ENCODE data around the gene AGPAT4.
"Not testable (repeated sequence)": the region's sequence is repeated elsewhere in the genome, so short reads cannot be mapped to it uniquely, and the experiment has no call there.

Gene AGPAT4

GRCh38 chr6:161273752-161274487 lies at the start of gene AGPAT4:
Gene AGPAT4 (minus strand): TSS chr6:161274061. CDS start chr6:161232213, 41,848 bp downstream.
- DNase-seq (ENCODE audit: low spot score) = peak; percentile 95

DNA sequence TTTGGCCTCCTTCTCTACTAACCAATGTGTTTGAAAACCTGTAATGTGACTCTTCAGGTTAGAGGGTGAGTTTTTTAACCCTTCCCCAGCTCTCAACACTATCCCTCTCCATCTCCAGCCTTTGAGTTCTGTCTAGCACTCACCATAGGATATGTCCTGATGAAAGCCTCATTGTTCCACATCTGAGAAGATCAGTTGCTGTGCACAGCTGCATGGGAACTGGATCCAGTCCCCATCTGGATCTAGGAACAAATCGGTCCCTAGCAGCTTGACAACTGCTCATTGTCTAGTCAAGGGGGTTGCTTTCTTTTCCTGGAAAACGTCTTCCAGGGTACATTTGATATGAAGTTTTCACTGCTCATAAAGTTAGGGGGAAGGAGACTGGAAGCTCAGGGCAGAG lies 45.4 kb upstream of the AGPAT4 start:
- peak; percentile 5 for DNase-seq (ENCODE audit: low spot score)

DNA sequence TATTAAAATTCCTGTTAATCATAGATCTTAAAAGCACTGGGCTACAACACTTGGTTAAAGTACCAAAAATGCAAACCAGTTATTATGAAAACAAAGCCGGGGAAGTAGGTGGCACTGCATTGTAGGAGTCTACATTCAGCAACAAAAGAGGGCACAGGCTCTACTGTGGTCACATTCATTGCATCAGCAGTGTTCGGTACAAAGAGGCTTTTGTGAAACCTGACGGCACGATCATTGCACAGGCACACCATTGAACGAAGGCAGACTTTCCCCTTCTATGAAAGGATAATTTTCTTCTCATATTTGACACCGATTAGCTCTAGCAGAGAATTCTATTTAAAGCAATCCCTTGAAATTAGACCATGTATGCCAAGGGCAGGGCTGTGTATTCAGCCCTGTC lies 44.6 kb upstream of the AGPAT4 start:
- peak; percentile 81 for DNase-seq (ENCODE audit: low spot score)

DNA sequence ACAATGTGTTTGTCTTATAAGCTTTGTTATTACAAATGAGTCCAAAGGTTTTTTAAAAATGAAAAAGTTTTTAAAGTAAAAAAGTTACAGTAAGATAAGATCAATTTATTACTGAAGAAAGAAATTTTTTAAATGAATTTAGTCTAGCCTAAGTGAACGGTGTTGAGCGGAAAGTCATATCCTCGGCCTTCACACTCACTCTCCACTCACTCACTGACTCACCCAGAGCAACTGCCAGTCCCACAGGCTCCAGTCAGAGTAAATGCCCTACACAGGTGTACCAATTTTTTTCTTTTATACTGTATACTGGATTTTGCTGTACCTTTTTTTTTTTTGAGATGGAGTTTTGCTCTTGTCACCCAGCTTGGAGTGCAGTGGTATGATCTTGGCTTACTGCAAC lies 42.7 kb upstream of the AGPAT4 start:
- DNase-seq (ENCODE audit: low spot score) = no peak

- DNase-seq (ENCODE audit: low spot score) = not testable (repeated sequence)
Observed at GRCh38 chr6:161315246-161315917, 41.5 kb upstream of the AGPAT4 start.

GRCh38 chr6:161314541-161315245 lies 40.8 kb upstream of the AGPAT4 start:
- DNase-seq (ENCODE audit: low spot score) = not testable (repeated sequence)

GRCh38 chr6:161313940-161314509 lies 40.2 kb upstream of the AGPAT4 start:
- DNase-seq (ENCODE audit: low spot score) = no peak

DNA sequence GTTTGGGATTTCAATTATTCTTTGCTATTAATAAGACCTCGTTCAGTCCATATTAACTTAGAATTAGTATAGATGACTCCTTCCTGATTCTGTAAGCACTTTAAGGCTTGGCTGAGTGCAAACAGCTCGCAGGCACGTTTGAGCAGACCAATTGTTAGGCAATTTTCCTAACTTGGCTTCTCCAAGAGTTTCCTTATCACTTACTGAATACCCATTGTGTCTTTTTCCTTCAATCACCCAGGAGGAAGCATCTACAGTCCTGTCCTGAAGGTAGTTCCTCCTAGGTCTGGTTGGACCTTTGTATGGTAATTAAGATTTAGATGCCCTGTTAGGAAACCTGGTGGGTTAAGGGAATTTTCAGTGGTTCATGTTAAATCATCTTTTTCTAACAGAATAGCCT lies 39.6 kb upstream of the AGPAT4 start:
- DNase-seq (ENCODE audit: low spot score) = not testable (repeated sequence)

DNA sequence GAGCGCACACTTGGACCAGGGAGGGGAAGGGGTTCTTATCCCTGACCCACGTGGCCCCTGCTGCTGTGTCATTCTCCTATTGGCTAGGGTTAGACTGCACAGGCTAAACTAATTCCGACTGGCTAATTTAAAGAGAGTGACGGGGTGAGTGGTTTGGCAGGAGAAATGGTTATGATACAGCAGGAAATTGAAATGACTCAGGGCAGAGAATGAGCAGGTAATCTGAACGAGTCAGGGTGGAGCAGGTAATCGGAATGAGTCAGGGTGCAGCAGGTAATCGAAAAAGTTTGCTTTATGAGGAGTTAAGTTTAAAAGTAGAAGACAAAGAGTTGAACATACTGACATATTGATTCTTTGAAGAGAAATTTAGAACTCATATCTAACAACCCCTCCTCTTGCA lies 35.9 kb upstream of the AGPAT4 start:
- DNase-seq (ENCODE audit: low spot score) = not testable (repeated sequence)

DNA sequence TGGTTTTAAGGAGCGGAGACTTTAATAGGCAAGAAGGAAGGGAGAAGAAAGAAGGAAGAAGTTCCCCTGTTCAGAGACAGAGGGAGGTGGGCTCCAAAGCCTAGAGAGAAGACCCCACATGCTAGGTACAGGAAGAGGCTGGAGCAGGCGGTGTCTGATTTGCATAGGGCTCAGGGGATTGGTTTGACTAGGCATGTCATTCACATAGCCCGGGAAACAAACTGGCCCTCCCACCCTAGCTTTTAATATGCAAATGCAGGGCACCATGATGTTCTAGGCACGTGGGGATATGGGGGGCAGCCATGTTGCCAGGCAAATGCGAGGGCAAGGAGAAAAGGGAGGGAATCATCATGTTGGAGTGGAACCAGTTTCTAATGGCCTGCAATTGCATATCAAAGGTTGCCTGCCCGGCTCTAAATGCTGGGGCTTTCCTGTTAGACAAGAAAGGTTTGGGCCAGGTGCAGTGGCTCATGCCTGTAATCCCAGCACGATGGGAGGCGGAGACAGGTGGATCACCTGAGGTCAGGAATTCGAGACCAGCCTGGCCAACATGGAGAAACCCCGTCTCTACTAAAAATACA lies 34.3 kb upstream of the AGPAT4 start:
- no peak for DNase-seq (ENCODE audit: low spot score)

DNA sequence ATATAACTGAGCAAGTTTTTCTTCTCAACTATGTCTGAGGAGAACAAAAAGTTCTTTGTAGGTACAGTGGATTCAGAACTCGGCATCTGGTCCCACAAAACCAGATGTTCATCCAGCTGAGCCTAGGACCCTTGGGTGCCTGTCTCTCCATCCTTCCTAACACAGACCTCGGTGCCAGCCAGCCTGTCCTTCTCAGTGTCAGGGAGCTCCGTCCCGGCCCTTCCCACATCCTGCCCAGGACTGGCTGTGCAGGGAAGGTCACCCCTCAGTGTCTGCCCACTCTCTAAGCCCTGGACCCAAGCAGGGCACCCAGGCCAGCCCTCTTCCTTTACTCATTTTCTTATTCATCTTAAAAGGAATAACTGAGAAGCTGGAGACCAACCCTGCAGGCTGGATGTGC lies 32.0 kb upstream of the AGPAT4 start:
- DNase-seq (ENCODE audit: low spot score) = no peak

- no peak for DNase-seq (ENCODE audit: low spot score)
Observed at GRCh38 chr6:161303628-161304340, 29.9 kb upstream of the AGPAT4 start.

- no peak for DNase-seq (ENCODE audit: low spot score)
Observed at GRCh38 chr6:161302949-161303348, 29.1 kb upstream of the AGPAT4 start.

DNA sequence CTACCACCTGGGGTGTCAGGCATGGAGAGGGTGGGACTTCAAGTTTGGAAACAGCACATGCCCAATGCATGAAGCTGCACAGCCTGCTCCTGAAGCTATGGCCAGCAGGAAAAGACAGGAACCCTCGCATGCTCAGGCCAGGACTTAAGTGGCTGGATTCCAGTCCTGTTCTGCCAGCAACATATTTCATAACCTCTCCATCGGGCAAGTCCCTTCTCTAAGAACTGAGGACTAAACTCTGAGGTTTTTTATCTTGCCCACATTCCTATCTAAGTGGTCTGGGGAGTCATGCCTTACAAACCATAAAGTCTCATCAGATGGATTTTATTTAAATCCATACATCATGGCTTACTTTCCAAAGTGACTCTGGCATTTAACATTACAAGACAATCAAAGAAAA lies 27.5 kb upstream of the AGPAT4 start:
- no peak for DNase-seq (ENCODE audit: low spot score)

- no peak for DNase-seq (ENCODE audit: low spot score)
Observed at GRCh38 chr6:161300823-161301222, 27.0 kb upstream of the AGPAT4 start.

DNA sequence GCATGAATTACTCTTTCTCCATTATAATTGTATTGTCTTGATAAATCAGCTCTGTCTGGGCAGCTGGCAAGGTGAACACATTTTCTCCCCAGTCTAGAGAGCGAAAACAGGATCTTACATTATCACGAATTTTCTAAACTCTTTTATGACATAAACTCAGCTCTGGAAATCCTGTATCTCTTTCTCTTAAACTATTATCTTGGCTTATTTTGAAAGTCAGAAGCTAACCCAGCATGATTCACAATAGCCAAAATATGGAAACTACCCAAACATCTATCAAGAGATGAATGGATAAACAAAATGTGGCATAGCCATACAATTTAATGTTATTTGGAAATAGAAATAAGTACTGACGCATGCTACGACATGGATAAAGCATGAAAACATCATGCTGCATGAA lies 25.9 kb upstream of the AGPAT4 start:
- no peak for DNase-seq (ENCODE audit: low spot score)

DNA sequence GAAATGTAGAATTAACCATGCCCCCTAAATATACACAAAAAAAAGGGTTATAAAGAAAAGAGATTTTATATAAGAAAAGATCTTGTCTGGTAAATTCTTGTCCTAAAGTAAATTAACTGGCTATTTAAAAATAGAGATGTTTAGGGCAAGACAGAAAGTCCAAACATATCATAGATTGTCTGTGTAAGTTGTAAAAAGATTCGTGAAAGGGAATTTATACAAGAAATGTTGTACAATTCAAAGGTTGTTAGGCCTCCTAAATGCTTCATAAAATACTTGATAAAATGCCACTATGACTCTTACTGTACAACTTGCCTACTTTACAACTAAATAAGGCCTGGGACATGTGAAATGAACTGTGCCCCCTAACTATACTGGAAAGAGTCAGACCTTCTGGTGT lies 21.9 kb upstream of the AGPAT4 start:
- DNase-seq (ENCODE audit: low spot score) = no peak

GRCh38 chr6:161292650-161293281 lies 18.9 kb upstream of the AGPAT4 start:
- DNase-seq (ENCODE audit: low spot score) = no peak

- DNase-seq (ENCODE audit: low spot score) = no peak
Observed at GRCh38 chr6:161292145-161292544, 18.3 kb upstream of the AGPAT4 start.

DNA sequence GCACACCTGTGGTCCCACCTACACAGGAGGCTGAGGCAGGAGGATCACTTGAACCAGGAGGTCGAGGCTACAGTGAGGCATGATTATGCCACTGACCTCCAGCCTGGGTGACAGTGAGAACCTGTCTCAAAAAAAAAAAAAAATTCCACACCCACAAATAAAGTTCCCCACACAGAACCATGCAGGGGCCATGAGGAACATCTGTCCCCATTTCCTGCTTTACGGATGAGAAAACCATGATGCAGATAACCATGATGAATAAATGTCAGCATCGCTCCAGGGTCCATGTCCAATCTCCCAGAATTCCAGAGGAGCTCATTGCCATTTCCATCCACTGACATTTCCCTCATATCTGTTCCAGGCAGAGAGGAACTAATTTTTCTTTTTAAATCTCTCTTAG lies 16.9 kb upstream of the AGPAT4 start:
- DNase-seq (ENCODE audit: low spot score) = no peak

DNA sequence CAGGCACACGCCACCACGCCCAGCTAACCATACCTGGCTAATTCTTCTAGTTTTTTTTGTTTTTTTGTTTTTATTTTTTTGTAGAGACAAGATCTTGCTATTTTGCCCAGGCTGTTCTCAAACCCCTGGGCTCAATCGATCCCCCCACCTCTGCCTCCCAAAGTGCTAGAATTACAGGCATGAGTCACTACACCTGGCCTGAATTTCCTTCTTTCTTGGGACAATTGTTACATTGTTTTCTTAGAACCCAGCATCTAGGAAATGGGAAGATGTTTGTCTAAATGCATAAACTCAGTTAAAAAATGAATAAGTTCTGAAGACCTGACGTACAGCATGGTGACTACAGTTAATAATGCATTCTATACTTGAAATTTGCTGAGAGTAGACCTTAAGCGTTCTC lies 10.8 kb upstream of the AGPAT4 start:
- no peak for DNase-seq (ENCODE audit: low spot score)

Measured in SW480 (cell line).